Neuronal stem cell (in vitro differentiated cells): ENCODE measurements around the gene FEZF2.

Source experiments
- DNase-seq: peaks from one replicate; pipeline ENCODE4 v3.0.0-alpha.2; 2013; ENCODE audit warnings: low spot score
- H2AFZ ChIP-seq: one replicate; pipeline ENCODE4 v1.6.1; 2013; ENCODE audit warnings: mild to moderate bottlenecking, low read length, inconsistent platforms
- H2AK5ac ChIP-seq: 2 replicates; pipeline ENCODE4 v1.6.1; 2013; ENCODE audit warnings: low read depth, mild to moderate bottlenecking, inconsistent platforms, low read length, moderate library complexity, mixed read lengths
- H2BK120ac ChIP-seq: 2 replicates; pipeline ENCODE4 v1.6.1; 2013; ENCODE audit warnings: low read depth, mild to moderate bottlenecking, inconsistent platforms, low read length, moderate library complexity, mixed read lengths
- H2BK12ac ChIP-seq: one replicate; pipeline ENCODE4 v1.6.1; 2013; ENCODE audit warnings: low read length, inconsistent platforms
- H2BK15ac ChIP-seq: 2 replicates; pipeline ENCODE4 v1.6.1; 2013; ENCODE audit warnings: mild to moderate bottlenecking, low read length, inconsistent platforms, mixed read lengths
- H2BK5ac ChIP-seq: one replicate; pipeline ENCODE4 v1.6.1; 2013; ENCODE audit warnings: inconsistent platforms, mild to moderate bottlenecking, low read length, moderate library complexity
- H3K14ac ChIP-seq: one replicate; pipeline ENCODE4 v1.6.1; 2013; ENCODE audit warnings: low read length, inconsistent platforms
- H3K18ac ChIP-seq: 2 replicates; pipeline ENCODE4 v1.6.1; 2013; ENCODE audit warnings: low read length, inconsistent platforms
- H3K23ac ChIP-seq: 2 replicates; pipeline ENCODE4 v1.6.1; 2013; ENCODE audit warnings: low read depth, mild to moderate bottlenecking, mixed read lengths, low read length, inconsistent platforms; ENCODE audit not compliant: poor library complexity
- H3K27ac ChIP-seq: replicated peaks from 3 replicates; pipeline ENCODE4 v1.5.1; 2013; ENCODE audit warnings: low read length, inconsistent platforms
- H3K27me3 ChIP-seq, 3 experiments: 2 replicates each; pipeline ENCODE4 v1.6.1; 2013; ENCODE audit warnings: low read length in 3 of 3, mild to moderate bottlenecking in 2 of 3, inconsistent platforms in 1 of 3, low read depth in 1 of 3, mixed read lengths in 1 of 3, moderate library complexity in 1 of 3; ENCODE audit not compliant: control insufficient read depth in 3 of 3, insufficient read depth in 3 of 3
- H3K36me3 ChIP-seq, 2 donors: replicated peaks in 1 of 2; 2 replicates each; pipeline ENCODE4 v1.6.1; 2013; ENCODE audit warnings: low read length in 2 of 2; ENCODE audit not compliant: control insufficient read depth in 2 of 2, insufficient read depth in 2 of 2
- H3K4ac ChIP-seq: 2 replicates; pipeline ENCODE4 v1.6.1; 2013; ENCODE audit warnings: inconsistent platforms, mild to moderate bottlenecking, low read length, moderate library complexity
- H3K4me1 ChIP-seq, 2 donors: 1 replicate in 1 of 2; 2 replicates in 1 of 2; pipeline ENCODE4 v1.6.1; 2013; ENCODE audit warnings: low read length in 2 of 2, low read depth in 1 of 2; ENCODE audit not compliant: control insufficient read depth in 2 of 2, insufficient read depth in 1 of 2
- H3K4me2 ChIP-seq: one replicate; pipeline ENCODE4 v1.6.1; 2013; ENCODE audit warnings: mild to moderate bottlenecking, low read length, inconsistent platforms; ENCODE audit not compliant: insufficient read depth, poor library complexity, severe bottlenecking
- H3K4me3 ChIP-seq, 2 donors: 2 replicates each; pipeline ENCODE4 v1.5.1; 2013; ENCODE audit warnings: low read length in 2 of 2, mild to moderate bottlenecking in 2 of 2, inconsistent platforms in 1 of 2, moderate library complexity in 1 of 2
- H3K79me1 ChIP-seq: one replicate; pipeline ENCODE4 v1.6.1; 2013; ENCODE audit warnings: low read depth, mild to moderate bottlenecking, inconsistent platforms, low read length, moderate library complexity
- H3K9ac ChIP-seq: one replicate; pipeline ENCODE4 v1.6.1; 2013; ENCODE audit warnings: mild to moderate bottlenecking, low read depth, low read length, inconsistent platforms; ENCODE audit not compliant: poor library complexity
- H3K9me3 ChIP-seq, 2 donors: replicated peaks in 1 of 2; 2 replicates each; pipeline versions ENCODE3 to v1.6.1; 2013; ENCODE audit warnings: low read length in 2 of 2, mild to moderate bottlenecking in 2 of 2, inconsistent platforms in 1 of 2, low read depth in 1 of 2, mixed read lengths in 1 of 2, moderate library complexity in 1 of 2; ENCODE audit not compliant: control insufficient read depth in 2 of 2, insufficient read depth in 1 of 2
- H4K8ac ChIP-seq: one replicate; pipeline ENCODE4 v1.6.1; 2013; ENCODE audit warnings: low read depth, mild to moderate bottlenecking, inconsistent platforms, low read length, moderate library complexity
- H4K91ac ChIP-seq: one replicate; pipeline ENCODE4 v1.6.1; 2013; ENCODE audit warnings: low read length, low read depth, mild to moderate bottlenecking, inconsistent platforms; ENCODE audit not compliant: poor library complexity
- WGBS, 2 donors: extraction: QIAGEN DNeasy Blood & Tissue Kit; methylation state at CpG; one replicate each; pipeline ENCODE4 v1.1.7; 2013; ENCODE audit warnings: missing lambda C conversion rate in 2 of 2, mixed read lengths in 1 of 2; ENCODE audit not compliant: insufficient read length in 2 of 2, insufficient replicate concordance in 1 of 2; ENCODE audit errors: extremely low coverage in 2 of 2; 5-methylcytosine and 5-hydroxymethylcytosine counted together

The FEZF2 gene

GRCh38 chr3:62374341-62375218, 1.2 kb upstream of the FEZF2 start:
- H3K79me1 ChIP-seq, result no peaks in the 10 kb centered on the region
- H3K4me1 ChIP-seq, result peaks cover 12 to 40% of the 10 kb centered on the region in 2 donors
- H3K9me3 ChIP-seq, result peaks cover 0 to 3% of the 10 kb centered on the region in 2 donors
- no peak overlapping the region for H4K8ac ChIP-seq
- H3K14ac ChIP-seq, result no peak overlapping the region
- H3K18ac ChIP-seq, result no peak overlapping the region
- no peak overlapping the region for H2BK5ac ChIP-seq
- H2BK120ac ChIP-seq, result no peak overlapping the region
- H3K4me3 ChIP-seq, result no peak overlapping the region
- H4K91ac ChIP-seq, result no peak overlapping the region
- H2AFZ ChIP-seq, result peak overlapping the region; percentile 43
- no peak overlapping the region for H3K4ac ChIP-seq
- no peak overlapping the region for H2BK15ac ChIP-seq
- no peak overlapping the region for H3K23ac ChIP-seq
- H3K9ac ChIP-seq, result no peak overlapping the region
- H3K27ac ChIP-seq, result peak overlapping the region; percentile 74
- peak overlapping the region; percentile 86 for H3K4me2 ChIP-seq
- peak; percentile 85 for DNase-seq
- H2AK5ac ChIP-seq, result no peak overlapping the region
- no peaks in the 10 kb centered on the region for H3K36me3 ChIP-seq
- H2BK12ac ChIP-seq, result no peak overlapping the region
- WGBS, 2 donors, result no CpG with 5 or more reads among the region's 30 CpGs
- H3K27me3 ChIP-seq, result peaks cover 23 to 99% (median 61%) of the 10 kb centered on the region in 3 experiments

GRCh38 chr3:62373714-62374333, 474 bp upstream of the FEZF2 start:
- Histone ChIP-seq H2BK5ac (peak overlapping the region; percentile 92), H3K23ac (no peak overlapping the region), H2AFZ (peak overlapping the region; percentile 43), H3K9me3 (peaks cover 0 to 3% of the 10 kb centered on the region in 2 donors), H3K14ac (no peak overlapping the region), H4K8ac (no peak overlapping the region), H3K18ac (peak overlapping the region; percentile 71), H3K4me3 (peak overlapping the region in 1 of 2 donors; percentile 87), H3K4ac (no peak overlapping the region), H2BK12ac (no peak overlapping the region), H3K4me2 (peak overlapping the region; percentile 86), H3K9ac (no peak overlapping the region), H3K79me1 (no peaks in the 10 kb centered on the region), H3K36me3 (no peaks in the 10 kb centered on the region), H3K27me3 (peaks cover 23 to 99% (median 62%) of the 10 kb centered on the region in 3 experiments), H4K91ac (no peak overlapping the region), H2BK120ac (no peak overlapping the region), H2AK5ac (no peak overlapping the region), H3K4me1 (peaks cover 12 to 37% of the 10 kb centered on the region in 2 donors), H3K27ac (peak overlapping the region; percentile 74), H2BK15ac (peak overlapping the region; percentile 15)
- DNase-seq, result no peak
- WGBS, 2 donors, result no CpG with 5 or more reads among the region's 47 CpGs

- H4K8ac ChIP-seq, result no peak overlapping the region
Observed at GRCh38 chr3:62372621-62373041, 719 bp downstream of the FEZF2 start.

More at GRCh38 chr3:62372621-62373041, 719 bp downstream of the FEZF2 start:
- Histone ChIP-seq H3K18ac (peak overlapping the region; percentile 98), H2BK15ac (peak overlapping the region; percentile 91), H3K4me2 (peak overlapping the region; percentile 86), H3K79me1 (no peaks in the 10 kb centered on the region), H3K27me3 (peaks cover 31 to 99% (median 71%) of the 10 kb centered on the region in 3 experiments), H3K27ac (no peak overlapping the region), H2BK12ac (peak overlapping the region; percentile 75), H3K9ac (peak overlapping the region; percentile 91), H3K23ac (peak overlapping the region; percentile 23), H4K91ac (peak overlapping the region; percentile 57), H2AFZ (peak overlapping the region; percentile 73), H2BK5ac (peak overlapping the region; percentile 92), H3K4me3 (peak overlapping the region in 1 of 2 donors; percentile 87), H2AK5ac (peak overlapping the region; percentile 99), H3K14ac (peak overlapping the region; percentile 95), H3K9me3 (peaks cover 0 to 3% of the 10 kb centered on the region in 2 donors), H3K4ac (peak overlapping the region; percentile 45), H2BK120ac (peak overlapping the region; percentile 81), H3K36me3 (no peaks in the 10 kb centered on the region), H3K4me1 (peaks cover 9 to 41% of the 10 kb centered on the region in 2 donors)
- DNase-seq, result no peak
- no CpG with 5 or more reads among the region's 30 CpGs for WGBS, 2 donors
